ENCODE measurements around the gene ADAMTS16. TPM values are rescaled to one million over a fixed set of nuclear protein-coding genes. Genes with fewer than 3 reads are reported as not detected.

The ADAMTS16 gene, protein sequence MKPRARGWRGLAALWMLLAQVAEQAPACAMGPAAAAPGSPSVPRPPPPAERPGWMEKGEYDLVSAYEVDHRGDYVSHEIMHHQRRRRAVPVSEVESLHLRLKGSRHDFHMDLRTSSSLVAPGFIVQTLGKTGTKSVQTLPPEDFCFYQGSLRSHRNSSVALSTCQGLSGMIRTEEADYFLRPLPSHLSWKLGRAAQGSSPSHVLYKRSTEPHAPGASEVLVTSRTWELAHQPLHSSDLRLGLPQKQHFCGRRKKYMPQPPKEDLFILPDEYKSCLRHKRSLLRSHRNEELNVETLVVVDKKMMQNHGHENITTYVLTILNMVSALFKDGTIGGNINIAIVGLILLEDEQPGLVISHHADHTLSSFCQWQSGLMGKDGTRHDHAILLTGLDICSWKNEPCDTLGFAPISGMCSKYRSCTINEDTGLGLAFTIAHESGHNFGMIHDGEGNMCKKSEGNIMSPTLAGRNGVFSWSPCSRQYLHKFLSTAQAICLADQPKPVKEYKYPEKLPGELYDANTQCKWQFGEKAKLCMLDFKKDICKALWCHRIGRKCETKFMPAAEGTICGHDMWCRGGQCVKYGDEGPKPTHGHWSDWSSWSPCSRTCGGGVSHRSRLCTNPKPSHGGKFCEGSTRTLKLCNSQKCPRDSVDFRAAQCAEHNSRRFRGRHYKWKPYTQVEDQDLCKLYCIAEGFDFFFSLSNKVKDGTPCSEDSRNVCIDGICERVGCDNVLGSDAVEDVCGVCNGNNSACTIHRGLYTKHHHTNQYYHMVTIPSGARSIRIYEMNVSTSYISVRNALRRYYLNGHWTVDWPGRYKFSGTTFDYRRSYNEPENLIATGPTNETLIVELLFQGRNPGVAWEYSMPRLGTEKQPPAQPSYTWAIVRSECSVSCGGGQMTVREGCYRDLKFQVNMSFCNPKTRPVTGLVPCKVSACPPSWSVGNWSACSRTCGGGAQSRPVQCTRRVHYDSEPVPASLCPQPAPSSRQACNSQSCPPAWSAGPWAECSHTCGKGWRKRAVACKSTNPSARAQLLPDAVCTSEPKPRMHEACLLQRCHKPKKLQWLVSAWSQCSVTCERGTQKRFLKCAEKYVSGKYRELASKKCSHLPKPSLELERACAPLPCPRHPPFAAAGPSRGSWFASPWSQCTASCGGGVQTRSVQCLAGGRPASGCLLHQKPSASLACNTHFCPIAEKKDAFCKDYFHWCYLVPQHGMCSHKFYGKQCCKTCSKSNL
- total RNA-seq (2014; rRNA removed; shearing (Covaris generic); ENCODE audit: low replicate concordance): not detected in 2 replicates

DNA sequence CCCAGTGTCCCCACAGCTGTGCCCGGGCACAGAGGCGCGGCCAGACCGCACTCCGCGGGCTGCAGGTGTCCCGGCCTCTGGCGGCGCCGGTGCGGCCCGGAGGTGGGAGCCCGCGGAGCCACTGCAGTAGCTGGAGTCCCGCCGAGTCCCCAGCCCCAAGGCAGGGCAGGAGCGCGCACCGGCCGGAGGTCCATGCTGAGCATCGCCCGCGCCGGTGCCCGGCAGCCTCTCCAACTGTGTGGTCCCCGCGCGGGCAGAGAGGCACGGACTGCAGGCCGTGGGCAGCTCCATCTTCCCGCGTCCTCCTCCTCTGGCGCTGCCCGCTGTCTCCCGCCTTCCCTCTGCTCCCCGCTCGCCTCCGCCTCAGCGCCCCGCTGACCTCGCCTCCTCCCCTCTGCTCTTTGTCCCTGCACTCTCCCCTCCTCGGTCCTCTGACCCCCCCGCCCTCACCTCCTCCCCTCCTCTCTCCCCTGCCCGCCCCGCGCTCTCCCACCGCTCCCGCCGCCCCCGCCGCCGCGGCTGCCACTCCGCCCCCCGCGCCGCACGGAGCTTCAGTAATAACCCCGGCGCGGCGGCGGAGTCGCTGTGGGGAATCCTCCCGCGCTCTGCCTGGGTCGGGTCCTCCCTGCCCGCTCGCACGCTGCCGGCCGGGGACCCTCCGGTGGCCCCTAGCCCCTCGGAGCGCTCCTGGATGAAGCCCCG, at the start of gene ADAMTS16:
Gene ADAMTS16, plus strand, starts transcription at position 554 of the 702 bp plus-strand sequence. Its CDS starts 138 bp downstream, at position 692.
- Histone ChIP-seq H3K4me2 (ENCODE audit: low read depth, low read length, poor library complexity, severe bottlenecking) (no peak within 1 kb of the TSS), H3K27me3 (ENCODE audit: low read length) (no peaks in the 10 kb centered on the region), H3K9ac (ENCODE audit: low read length) (no peak within 1 kb of the TSS), H3K79me2 (ENCODE audit: low read length) (no peaks in the 10 kb centered on the region), H3K9me3 (ENCODE audit: low read length) (no peaks in the 10 kb centered on the region), H3K4me3 (ENCODE audit: low read length) (no peak within 1 kb of the TSS), H3K9me2 (replicated peaks; ENCODE audit: insufficient read depth, low read length) (no peaks in the 10 kb centered on the region), H3K36me3 (ENCODE audit: insufficient read depth, low read length) (no peaks in the 10 kb centered on the region), H3K4me1 (ENCODE audit: low read length) (no peaks in the 10 kb centered on the region), H2AFZ (ENCODE audit: low read length) (no peak within 1 kb of the TSS), H3K27ac (ENCODE audit: low read length) (no peak within 1 kb of the TSS), H4K20me1 (ENCODE audit: insufficient read depth, low read depth, low read length) (no peaks in the 10 kb centered on the region)
- no peak for DNase-seq

DNA sequence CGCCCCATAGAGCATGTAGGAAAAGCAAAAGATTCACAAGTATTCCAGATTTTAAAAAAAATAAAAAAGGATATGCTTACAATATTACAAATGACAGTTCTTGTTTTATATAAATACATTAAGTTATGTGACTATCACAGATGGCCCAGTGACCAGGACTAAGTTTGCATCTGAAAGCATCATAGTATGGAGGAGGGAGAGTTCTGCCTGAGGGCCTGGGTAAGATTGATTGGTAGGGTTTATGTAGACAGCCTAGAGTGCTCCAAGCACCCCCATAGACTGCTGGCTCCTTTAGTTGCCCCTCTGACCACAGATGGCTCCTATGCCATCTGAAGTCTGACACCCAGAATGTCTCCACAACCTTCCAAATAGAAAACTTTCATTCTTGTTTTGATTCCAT, 48.0 kb upstream of the ADAMTS16 start:
- H3K9ac ChIP-seq (ENCODE audit: low read length): no peak overlapping the region
- no peaks in the 10 kb centered on the region for H3K9me2 ChIP-seq (replicated peaks; ENCODE audit: insufficient read depth, low read length)
- H4K20me1 ChIP-seq (ENCODE audit: insufficient read depth, low read depth, low read length): no peaks in the 10 kb centered on the region
- no peak overlapping the region for H3K4me2 ChIP-seq (ENCODE audit: low read depth, low read length, poor library complexity, severe bottlenecking)
- no peaks in the 10 kb centered on the region for H3K9me3 ChIP-seq (ENCODE audit: low read length)
- no peak for DNase-seq
- H2AFZ ChIP-seq (ENCODE audit: low read length): no peak overlapping the region
- no peaks in the 10 kb centered on the region for H3K27me3 ChIP-seq (ENCODE audit: low read length)
- H3K27ac ChIP-seq (ENCODE audit: low read length): no peak overlapping the region
- H3K4me3 ChIP-seq (ENCODE audit: low read length): no peak overlapping the region
- H3K79me2 ChIP-seq (ENCODE audit: low read length): no peaks in the 10 kb centered on the region
- no peaks in the 10 kb centered on the region for H3K4me1 ChIP-seq (ENCODE audit: low read length)
- H3K36me3 ChIP-seq (ENCODE audit: insufficient read depth, low read length): no peaks in the 10 kb centered on the region

DNA sequence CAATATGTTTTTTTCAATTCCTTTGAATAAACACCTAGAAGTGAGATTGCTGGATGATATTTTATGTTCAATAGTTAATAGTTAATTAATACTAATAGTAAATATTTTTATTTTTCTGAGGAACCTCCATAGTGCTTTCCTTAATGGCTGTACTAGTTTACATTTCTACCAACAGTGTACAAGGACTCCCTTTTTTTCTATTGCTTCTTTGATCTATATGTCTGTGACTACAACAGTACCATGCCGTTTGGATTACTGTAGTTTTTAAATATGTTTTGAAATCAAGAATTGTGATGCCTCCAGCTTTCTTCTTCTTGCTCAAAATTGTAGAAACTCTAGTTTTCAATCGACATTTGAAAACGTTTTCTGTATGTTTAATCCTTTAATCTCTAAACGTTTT, 39.5 kb upstream of the ADAMTS16 start:
- Histone ChIP-seq H2AFZ (ENCODE audit: low read length) (no peak overlapping the region), H3K4me3 (ENCODE audit: low read length) (no peak overlapping the region), H3K9me3 (ENCODE audit: low read length) (no peaks in the 10 kb centered on the region), H3K27me3 (ENCODE audit: low read length) (no peaks in the 10 kb centered on the region), H3K9me2 (replicated peaks; ENCODE audit: insufficient read depth, low read length) (no peaks in the 10 kb centered on the region), H3K36me3 (ENCODE audit: insufficient read depth, low read length) (no peaks in the 10 kb centered on the region), H4K20me1 (ENCODE audit: insufficient read depth, low read depth, low read length) (no peaks in the 10 kb centered on the region), H3K27ac (ENCODE audit: low read length) (no peak overlapping the region), H3K4me1 (ENCODE audit: low read length) (no peaks in the 10 kb centered on the region), H3K9ac (ENCODE audit: low read length) (no peak overlapping the region), H3K79me2 (ENCODE audit: low read length) (no peaks in the 10 kb centered on the region), H3K4me2 (ENCODE audit: low read depth, low read length, poor library complexity, severe bottlenecking) (no peak overlapping the region)
- DNase-seq: no peak

DNA sequence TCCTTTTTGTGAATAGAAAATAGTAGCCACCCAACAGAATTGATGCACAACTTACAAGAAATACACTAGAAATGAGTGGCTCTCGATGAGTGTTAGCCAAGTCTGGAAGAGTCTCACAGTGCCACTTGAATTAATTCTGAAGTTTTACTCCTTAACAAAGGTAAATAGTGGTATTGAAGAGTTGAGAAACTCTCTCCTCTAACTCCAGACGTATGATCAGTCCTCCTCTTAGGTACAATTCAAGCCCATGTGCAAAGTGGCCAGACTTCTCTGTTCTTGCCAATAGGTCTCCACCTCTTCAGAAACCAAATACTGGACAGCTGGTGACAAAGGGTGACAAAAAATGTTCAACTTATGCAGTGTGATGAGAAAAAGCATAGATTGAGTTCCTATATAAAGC, 38.5 kb upstream of the ADAMTS16 start:
- no peak overlapping the region for H3K4me2 ChIP-seq (ENCODE audit: low read depth, low read length, poor library complexity, severe bottlenecking)
- no peaks in the 10 kb centered on the region for H3K36me3 ChIP-seq (ENCODE audit: insufficient read depth, low read length)
- H3K79me2 ChIP-seq (ENCODE audit: low read length): no peaks in the 10 kb centered on the region
- H3K9me2 ChIP-seq (replicated peaks; ENCODE audit: insufficient read depth, low read length): no peaks in the 10 kb centered on the region
- H3K4me3 ChIP-seq (ENCODE audit: low read length): no peak overlapping the region
- no peak overlapping the region for H3K27ac ChIP-seq (ENCODE audit: low read length)
- H3K9ac ChIP-seq (ENCODE audit: low read length): no peak overlapping the region
- no peak for DNase-seq
- H2AFZ ChIP-seq (ENCODE audit: low read length): no peak overlapping the region
- no peaks in the 10 kb centered on the region for H3K27me3 ChIP-seq (ENCODE audit: low read length)
- H4K20me1 ChIP-seq (ENCODE audit: insufficient read depth, low read depth, low read length): no peaks in the 10 kb centered on the region
- H3K4me1 ChIP-seq (ENCODE audit: low read length): no peaks in the 10 kb centered on the region
- H3K9me3 ChIP-seq (ENCODE audit: low read length): no peaks in the 10 kb centered on the region

DNA sequence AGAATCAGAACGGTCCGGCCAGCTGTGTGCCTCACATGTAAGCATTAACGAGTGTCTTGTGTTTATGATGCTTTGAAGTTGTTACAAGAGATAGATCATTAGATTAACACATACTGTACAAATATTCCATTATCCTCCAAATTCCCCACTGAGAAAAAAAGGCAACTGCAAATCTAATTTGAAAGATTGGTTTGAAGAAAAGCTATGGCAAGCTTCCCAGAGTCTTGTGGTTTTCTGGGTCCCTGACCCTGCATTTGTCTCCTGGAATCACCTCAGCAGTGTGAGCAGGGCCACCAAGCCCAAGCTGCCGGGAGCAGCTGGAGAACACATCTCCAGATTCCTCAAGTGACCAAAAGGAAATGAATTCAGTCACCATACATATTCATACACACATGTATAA, 36.9 kb upstream of the ADAMTS16 start:
- H3K4me3 ChIP-seq (ENCODE audit: low read length): no peak overlapping the region
- no peaks in the 10 kb centered on the region for H3K9me2 ChIP-seq (replicated peaks; ENCODE audit: insufficient read depth, low read length)
- DNase-seq: no peak
- no peak overlapping the region for H3K9ac ChIP-seq (ENCODE audit: low read length)
- no peaks in the 10 kb centered on the region for H3K27me3 ChIP-seq (ENCODE audit: low read length)
- no peak overlapping the region for H3K4me2 ChIP-seq (ENCODE audit: low read depth, low read length, poor library complexity, severe bottlenecking)
- H3K36me3 ChIP-seq (ENCODE audit: insufficient read depth, low read length): no peaks in the 10 kb centered on the region
- no peak overlapping the region for H3K27ac ChIP-seq (ENCODE audit: low read length)
- H3K9me3 ChIP-seq (ENCODE audit: low read length): no peaks in the 10 kb centered on the region
- no peaks in the 10 kb centered on the region for H4K20me1 ChIP-seq (ENCODE audit: insufficient read depth, low read depth, low read length)
- H2AFZ ChIP-seq (ENCODE audit: low read length): no peak overlapping the region
- no peaks in the 10 kb centered on the region for H3K4me1 ChIP-seq (ENCODE audit: low read length)
- H3K79me2 ChIP-seq (ENCODE audit: low read length): no peaks in the 10 kb centered on the region

DNA sequence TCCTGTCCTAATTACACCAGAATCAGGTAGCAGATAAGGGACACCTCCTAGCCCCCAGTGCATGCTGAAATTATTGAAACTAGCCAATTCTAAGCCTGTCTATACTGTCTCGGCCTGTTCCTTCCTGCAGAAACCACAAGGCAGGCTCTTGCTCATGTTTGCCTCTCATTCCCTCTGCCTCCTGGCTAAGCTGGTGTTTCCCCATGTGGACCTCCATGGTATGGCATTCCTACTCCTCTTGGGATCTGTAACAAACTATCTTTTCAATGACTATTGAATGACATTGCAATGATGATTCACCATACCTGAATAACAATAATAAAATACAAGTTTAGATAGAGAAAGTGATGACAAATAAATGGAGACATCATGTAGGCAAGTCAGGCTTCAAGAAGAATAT, 35.6 kb upstream of the ADAMTS16 start:
- Histone ChIP-seq H2AFZ (ENCODE audit: low read length) (no peak overlapping the region), H3K4me2 (ENCODE audit: low read depth, low read length, poor library complexity, severe bottlenecking) (no peak overlapping the region), H3K27ac (ENCODE audit: low read length) (no peak overlapping the region), H3K9me2 (replicated peaks; ENCODE audit: insufficient read depth, low read length) (no peaks in the 10 kb centered on the region), H3K4me1 (ENCODE audit: low read length) (no peaks in the 10 kb centered on the region), H3K9me3 (ENCODE audit: low read length) (no peaks in the 10 kb centered on the region), H3K79me2 (ENCODE audit: low read length) (no peaks in the 10 kb centered on the region), H3K27me3 (ENCODE audit: low read length) (no peaks in the 10 kb centered on the region), H4K20me1 (ENCODE audit: insufficient read depth, low read depth, low read length) (no peaks in the 10 kb centered on the region), H3K36me3 (ENCODE audit: insufficient read depth, low read length) (no peaks in the 10 kb centered on the region), H3K4me3 (ENCODE audit: low read length) (no peak overlapping the region), H3K9ac (ENCODE audit: low read length) (no peak overlapping the region)
- no peak for DNase-seq

DNA sequence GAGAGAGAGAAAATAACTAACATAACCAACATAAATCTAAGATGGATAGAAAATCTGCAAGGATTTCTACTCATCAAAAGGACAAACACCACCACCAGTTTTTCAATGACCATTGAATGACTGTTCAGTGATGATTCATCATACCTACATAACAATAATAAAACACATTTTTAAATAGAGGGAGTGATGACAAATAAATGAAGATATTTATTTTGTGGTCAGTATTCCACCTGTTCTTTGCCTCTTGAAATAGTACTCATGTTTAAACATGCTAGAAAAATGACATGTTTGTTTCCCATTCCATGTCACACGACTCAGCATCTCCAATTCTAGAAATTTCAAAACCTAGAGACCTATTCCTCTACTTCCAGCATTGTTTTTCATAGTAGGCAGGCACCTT, 34.6 kb upstream of the ADAMTS16 start:
- Histone ChIP-seq H3K4me1 (ENCODE audit: low read length) (no peaks in the 10 kb centered on the region), H4K20me1 (ENCODE audit: insufficient read depth, low read depth, low read length) (no peaks in the 10 kb centered on the region), H3K9me2 (replicated peaks; ENCODE audit: insufficient read depth, low read length) (no peaks in the 10 kb centered on the region), H2AFZ (ENCODE audit: low read length) (no peak overlapping the region), H3K36me3 (ENCODE audit: insufficient read depth, low read length) (no peaks in the 10 kb centered on the region), H3K79me2 (ENCODE audit: low read length) (no peaks in the 10 kb centered on the region), H3K9me3 (ENCODE audit: low read length) (no peaks in the 10 kb centered on the region), H3K27ac (ENCODE audit: low read length) (no peak overlapping the region), H3K9ac (ENCODE audit: low read length) (no peak overlapping the region), H3K27me3 (ENCODE audit: low read length) (no peaks in the 10 kb centered on the region), H3K4me3 (ENCODE audit: low read length) (no peak overlapping the region), H3K4me2 (ENCODE audit: low read depth, low read length, poor library complexity, severe bottlenecking) (no peak overlapping the region)
- DNase-seq: no peak
